Gastrocnemius medialis (tissue), 4 donors: ENCODE data around the gene RGS13. TPM values are rescaled to one million over a fixed set of nuclear protein-coding genes. Genes with fewer than 3 reads are reported as not detected.

ENCODE experiments used
- ATAC-seq, 2 donors: fragments of 150-250 bp; one replicate each; pipeline ENCODE4 v1.9.1; 2016
- DNase-seq, 2 donors: peaks; one replicate each; pipeline ENCODE4 v3.0.0-alpha.2; 2019
- H3K27ac ChIP-seq, 4 donors: fragments of 200-600 bp; sonication (generic); 1 replicate in 1 of 4; 2 replicates in 3 of 4; pipeline ENCODE4 v1.5.1; 2016 to 2018; ENCODE audit warnings: mild to moderate bottlenecking in 2 of 4, moderate library complexity in 1 of 4
- H3K27me3 ChIP-seq, 3 donors: fragments of 200-600 bp; sonication (generic) in 2 of 3; 1 replicate in 1 of 3; 2 replicates in 2 of 3; pipeline versions ENCODE4 v1.5.1 to v1.6.0; 2016 to 2019; ENCODE audit warnings: mild to moderate bottlenecking in 1 of 3, moderate library complexity in 1 of 3
- H3K36me3 ChIP-seq, 2 donors: fragments of 200-600 bp; sonication (generic) in 1 of 2; one replicate each; pipeline ENCODE4 v1.5.1; 2017 to 2018
- H3K4me1 ChIP-seq, 2 donors: fragments of 200-600 bp; sonication (generic) in 1 of 2; one replicate each; pipeline ENCODE4 v1.5.1; 2016 to 2017; ENCODE audit warnings: mild to moderate bottlenecking in 2 of 2
- H3K4me3 ChIP-seq, 4 donors: fragments of 200-600 bp; sonication (generic) in 3 of 4; 1 replicate in 1 of 4; 2 replicates in 3 of 4; pipeline ENCODE4 v1.5.1; 2016 to 2019; ENCODE audit warnings: mild to moderate bottlenecking in 2 of 4
- H3K9me3 ChIP-seq, 3 donors: fragments of 200-600 bp; sonication (generic) in 2 of 3; 1 replicate in 1 of 3; 2 replicates in 2 of 3; pipeline ENCODE4 v1.5.1; 2016 to 2019
- CTCF ChIP-seq, 5 experiments: fragments of 450-650 bp in 3 of 5; fragments of 200-600 bp in 2 of 5; sonication (generic) in 2 of 5; IDR thresholded peaks in 4 of 5; conservative IDR thresholded peaks in 1 of 5; 1 replicate in 4 of 5; 2 replicates in 1 of 5; pipeline ENCODE4 v1.5.1; 2016 to 2019; ENCODE audit warnings: antibody characterized with exemption in 5 of 5, mild to moderate bottlenecking in 3 of 5, moderate library complexity in 3 of 5
- POLR2A ChIP-seq, 2 donors: fragments of 450-650 bp; IDR thresholded peaks; one replicate each; pipeline ENCODE4 v1.6.1; 2017; ENCODE audit warnings: antibody characterized with exemption in 2 of 2, mild to moderate bottlenecking in 2 of 2, moderate library complexity in 2 of 2
- in situ Hi-C, 4 donors: fragments of 200-750 bp; cut with MboI; loops; one replicate each; pipeline versions ENCODE4 v1.15.0 to v1.8.0; 2017; ENCODE audit warnings: low sequenced_read_pairs in 4 of 4
- intact Hi-C: fragments of 100-400 bp; cut with DNase I; formaldehyde crosslinking; loops from one replicate; pipeline ENCODE4 v1.15.1; 2023; ENCODE audit warnings: low total_unique reads
- total RNA-seq, 4 donors: library from RNA; depleted of rRNA; stranded (reverse); fragments of >200 nt; gene quantifications; one replicate each; pipeline versions ENCODE4 v1.1.0 to v1.2.3, GENCODE V29; 2016

Gene RGS13
- total RNA-seq, 4 donors from 2014 or later, result not detected

GRCh38 chr1:192696082-192696481 lies 60.1 kb downstream of the RGS13 start:
- intact Hi-C loops, result no loop called here

GRCh38 chr1:192697771-192698170 lies 61.8 kb downstream of the RGS13 start:
- H3K4me3 ChIP-seq, result no peak overlapping the region

More at GRCh38 chr1:192696082-192696481, 60.1 kb downstream of the RGS13 start:
- ATAC-seq (no peak), DNase-seq (no peak)
- H3K4me1 ChIP-seq, result no peaks in the 10 kb centered on the region
- in situ Hi-C loops, result no loop called here
- H3K36me3 ChIP-seq, result no peaks in the 10 kb centered on the region
- no peak overlapping the region for H3K4me3 ChIP-seq
- TF ChIP-seq CTCF (IDR thresholded peaks at IDR 0.05 in 4 of 5, conservative IDR thresholded peaks at IDR 0.05 in 1 of 5) (no peak), POLR2A (IDR thresholded peaks at IDR 0.05) (no peak)
- no peaks in the 10 kb centered on the region for H3K9me3 ChIP-seq
- no peak overlapping the region for H3K27ac ChIP-seq
- H3K27me3 ChIP-seq, result no peaks in the 10 kb centered on the region

GRCh38 chr1:192698731-192699130 lies 62.8 kb downstream of the RGS13 start:
- intact Hi-C loops, result no loop called here
- Histone ChIP-seq H3K9me3 (no peaks in the 10 kb centered on the region), H3K4me3 (no peak overlapping the region), H3K27me3 (no peaks in the 10 kb centered on the region), H3K4me1 (no peaks in the 10 kb centered on the region), H3K27ac (no peak overlapping the region), H3K36me3 (no peaks in the 10 kb centered on the region)
- TF ChIP-seq CTCF (IDR thresholded peaks at IDR 0.05 in 4 of 5, conservative IDR thresholded peaks at IDR 0.05 in 1 of 5) (no peak), POLR2A (IDR thresholded peaks at IDR 0.05) (no peak)
- in situ Hi-C loops, result no loop called here
- ATAC-seq, result no peak
- no peak for DNase-seq

More at GRCh38 chr1:192697771-192698170, 61.8 kb downstream of the RGS13 start:
- H3K27me3 ChIP-seq, result no peaks in the 10 kb centered on the region
- intact Hi-C loops, result no loop called here
- H3K27ac ChIP-seq, result no peak overlapping the region
- ATAC-seq, result no peak
- no peaks in the 10 kb centered on the region for H3K4me1 ChIP-seq
- TF ChIP-seq CTCF (IDR thresholded peaks at IDR 0.05 in 4 of 5, conservative IDR thresholded peaks at IDR 0.05 in 1 of 5), result no peak
- no peak for TF ChIP-seq POLR2A (IDR thresholded peaks at IDR 0.05)
- H3K36me3 ChIP-seq, result no peaks in the 10 kb centered on the region
- no peak for DNase-seq
- H3K9me3 ChIP-seq, result no peaks in the 10 kb centered on the region
- in situ Hi-C loops, result no loop called here

- no peaks in the 10 kb centered on the region for H3K9me3 ChIP-seq
- intact Hi-C loops, result no loop called here
- no peaks in the 10 kb centered on the region for H3K27me3 ChIP-seq
- H3K36me3 ChIP-seq, result no peaks in the 10 kb centered on the region
- no peak for TF ChIP-seq POLR2A (IDR thresholded peaks at IDR 0.05)
- no peak for TF ChIP-seq CTCF (IDR thresholded peaks at IDR 0.05 in 4 of 5, conservative IDR thresholded peaks at IDR 0.05 in 1 of 5)
- ATAC-seq, result no peak
- DNase-seq, result no peak
- in situ Hi-C loops, result no loop called here
- H3K4me3 ChIP-seq, result no peak overlapping the region
- no peak overlapping the region for H3K27ac ChIP-seq
- no peaks in the 10 kb centered on the region for H3K4me1 ChIP-seq
These were observed 64.9 kb downstream of the RGS13 start for GRCh38 chr1:192700834-192701271.
